ENCODE measurements around the gene MEF2A. TPM values are rescaled to one million over a fixed set of nuclear protein-coding genes. Genes with fewer than 3 reads are reported as not detected.

Gene MEF2A
- total and polyA plus RNA-seq, 9 of the 15 experiments (the other 6 are each of a cell fraction or from before 2014, with no cell fraction given) = 1.6 to 18.7 (median 8.7) TPM

DNA sequence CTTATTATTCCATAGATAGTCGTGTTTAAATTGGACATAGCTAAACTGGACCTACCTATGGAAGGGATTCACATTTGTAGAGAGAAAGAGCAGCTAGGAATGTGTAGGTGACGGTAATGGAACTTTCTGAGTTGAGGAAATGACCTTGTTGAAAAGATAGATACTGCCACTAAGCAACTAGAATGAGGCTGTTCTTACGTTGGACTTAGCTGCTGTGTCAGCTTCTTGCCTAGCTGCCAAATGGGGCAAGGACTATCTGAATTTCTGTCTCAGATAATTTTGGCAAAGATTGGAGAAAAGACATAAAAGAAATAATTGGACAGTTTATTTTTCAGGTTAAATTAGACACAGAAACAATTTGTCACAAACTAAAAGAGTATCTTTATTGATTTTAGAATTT lies 68.8 kb downstream of the MEF2A start:
- no peaks in the 10 kb centered on the region for H4K20me1 ChIP-seq (replicated peaks; ENCODE audit: control insufficient read depth, insufficient read depth, low read length)
- H3K79me2 ChIP-seq (ENCODE audit: control insufficient read depth, insufficient read depth, low read length) = no peaks in the 10 kb centered on the region
- ChIA-PET POLR2A (no interaction called here), CTCF (ENCODE audit: low intra/inter-chr PET ratio) (no interaction called here)
- H2AFZ ChIP-seq (ENCODE audit: low read depth, low read length) = no peak overlapping the region
- H3K9ac ChIP-seq (ENCODE audit: insufficient read depth in 1 of 2, low read depth in 2 of 2, low read length in 2 of 2) = no peak overlapping the region
- DNase-seq (ENCODE audit: extremely low read depth in 1 of 4, low spot score in 3 of 4) = no peak
- no peaks in the 10 kb centered on the region; the same call in 2 of the 3 replicates for H3K36me3 ChIP-seq (ENCODE audit: control insufficient read depth, insufficient read depth, low read length)
- no peaks in the 10 kb centered on the region for H3K9me3 ChIP-seq (replicated peaks; ENCODE audit: control insufficient read depth, insufficient read depth, low read depth, low read length)
- intact Hi-C loops (cut with micrococcal nuclease) = no loop called here
- no peak overlapping the region for H3K4me3 ChIP-seq
- 23% methylated on average over 3 of the region's 3 CpGs for WGBS (ENCODE audit: insufficient coverage, low coverage, missing lambda C conversion rate)
- H3K4me2 ChIP-seq (ENCODE audit: insufficient read depth, low read length) = no peak overlapping the region
- H3K9me1 ChIP-seq (ENCODE audit: control insufficient read depth, insufficient read depth, low read length) = no peaks in the 10 kb centered on the region
- no peak for ATAC-seq
- H3K27ac ChIP-seq (ENCODE audit: extremely low read depth, low read depth, low read length) = no peak overlapping the region
- BruUV-seq (replicated peaks) = no TSS peak
- H3K4me1 ChIP-seq (replicated peaks in 1 of 2; ENCODE audit: control insufficient read depth in 2 of 2, insufficient read depth in 2 of 2, low read length in 2 of 2) = no peaks in the 10 kb centered on the region
- in situ Hi-C loops (cut with MboI) = no loop called here
- FAIRE-seq = no peak
- no peaks in the 10 kb centered on the region for H3K27me3 ChIP-seq (ENCODE audit: control insufficient read depth in 2 of 2, insufficient read depth in 2 of 2, low read length in 2 of 2)
- TF ChIP-seq CHD1 (IDR thresholded peaks at IDR 0.05; ENCODE audit: low read length) (no peak), HNRNPLL (IDR thresholded peaks at IDR 0.05; ENCODE audit: low read depth, low read length, poor library complexity, severe bottlenecking) (no peak), HSF4 (CRISPR knock-in tag; IDR thresholded peaks at IDR 0.05; ENCODE audit: borderline replicate concordance) (no peak), CSDE1 (IDR thresholded peaks at IDR 0.05) (no peak), ZBTB8A (IDR thresholded peaks at IDR 0.05; ENCODE audit: partially characterized antibody) (no peak), HIVEP1 (CRISPR knock-in tag; IDR thresholded peaks at IDR 0.05) (no peak), RBM34 (IDR thresholded peaks at IDR 0.05; ENCODE audit: borderline replicate concordance, insufficient read depth, low read length) (no peak), EHMT2 (IDR thresholded peaks at IDR 0.05) (no peak), RUNX1 (IDR thresholded peaks at IDR 0.05; ENCODE audit: low read depth) (no peak), IFI16 (CRISPR knock-in tag; IDR thresholded peaks at IDR 0.05) (no peak), ZNF232 (CRISPR knock-in tag; IDR thresholded peaks at IDR 0.05) (no peak), ZNF143 (CRISPR knock-in tag; IDR thresholded peaks at IDR 0.05) (no peak)
- TF ChIP-seq, protein P1, sequence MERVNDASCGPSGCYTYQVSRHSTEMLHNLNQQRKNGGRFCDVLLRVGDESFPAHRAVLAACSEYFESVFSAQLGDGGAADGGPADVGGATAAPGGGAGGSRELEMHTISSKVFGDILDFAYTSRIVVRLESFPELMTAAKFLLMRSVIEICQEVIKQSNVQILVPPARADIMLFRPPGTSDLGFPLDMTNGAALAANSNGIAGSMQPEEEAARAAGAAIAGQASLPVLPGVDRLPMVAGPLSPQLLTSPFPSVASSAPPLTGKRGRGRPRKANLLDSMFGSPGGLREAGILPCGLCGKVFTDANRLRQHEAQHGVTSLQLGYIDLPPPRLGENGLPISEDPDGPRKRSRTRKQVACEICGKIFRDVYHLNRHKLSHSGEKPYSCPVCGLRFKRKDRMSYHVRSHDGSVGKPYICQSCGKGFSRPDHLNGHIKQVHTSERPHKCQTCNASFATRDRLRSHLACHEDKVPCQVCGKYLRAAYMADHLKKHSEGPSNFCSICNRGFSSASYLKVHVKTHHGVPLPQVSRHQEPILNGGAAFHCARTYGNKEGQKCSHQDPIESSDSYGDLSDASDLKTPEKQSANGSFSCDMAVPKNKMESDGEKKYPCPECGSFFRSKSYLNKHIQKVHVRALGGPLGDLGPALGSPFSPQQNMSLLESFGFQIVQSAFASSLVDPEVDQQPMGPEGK (CRISPR knock-in tag; IDR thresholded peaks at IDR 0.05; ENCODE audit: borderline replicate concordance) = no peak
- TF ChIP-seq, protein P2, sequence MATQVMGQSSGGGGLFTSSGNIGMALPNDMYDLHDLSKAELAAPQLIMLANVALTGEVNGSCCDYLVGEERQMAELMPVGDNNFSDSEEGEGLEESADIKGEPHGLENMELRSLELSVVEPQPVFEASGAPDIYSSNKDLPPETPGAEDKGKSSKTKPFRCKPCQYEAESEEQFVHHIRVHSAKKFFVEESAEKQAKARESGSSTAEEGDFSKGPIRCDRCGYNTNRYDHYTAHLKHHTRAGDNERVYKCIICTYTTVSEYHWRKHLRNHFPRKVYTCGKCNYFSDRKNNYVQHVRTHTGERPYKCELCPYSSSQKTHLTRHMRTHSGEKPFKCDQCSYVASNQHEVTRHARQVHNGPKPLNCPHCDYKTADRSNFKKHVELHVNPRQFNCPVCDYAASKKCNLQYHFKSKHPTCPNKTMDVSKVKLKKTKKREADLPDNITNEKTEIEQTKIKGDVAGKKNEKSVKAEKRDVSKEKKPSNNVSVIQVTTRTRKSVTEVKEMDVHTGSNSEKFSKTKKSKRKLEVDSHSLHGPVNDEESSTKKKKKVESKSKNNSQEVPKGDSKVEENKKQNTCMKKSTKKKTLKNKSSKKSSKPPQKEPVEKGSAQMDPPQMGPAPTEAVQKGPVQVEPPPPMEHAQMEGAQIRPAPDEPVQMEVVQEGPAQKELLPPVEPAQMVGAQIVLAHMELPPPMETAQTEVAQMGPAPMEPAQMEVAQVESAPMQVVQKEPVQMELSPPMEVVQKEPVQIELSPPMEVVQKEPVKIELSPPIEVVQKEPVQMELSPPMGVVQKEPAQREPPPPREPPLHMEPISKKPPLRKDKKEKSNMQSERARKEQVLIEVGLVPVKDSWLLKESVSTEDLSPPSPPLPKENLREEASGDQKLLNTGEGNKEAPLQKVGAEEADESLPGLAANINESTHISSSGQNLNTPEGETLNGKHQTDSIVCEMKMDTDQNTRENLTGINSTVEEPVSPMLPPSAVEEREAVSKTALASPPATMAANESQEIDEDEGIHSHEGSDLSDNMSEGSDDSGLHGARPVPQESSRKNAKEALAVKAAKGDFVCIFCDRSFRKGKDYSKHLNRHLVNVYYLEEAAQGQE (IDR thresholded peaks at IDR 0.05; ENCODE audit: borderline replicate concordance) = no peak
- TF ChIP-seq, protein P2 (CRISPR knock-in tag; IDR thresholded peaks at IDR 0.05; ENCODE audit: low read depth) = no peak

All from K562 (cell line).